Measurements from ENCODE around the gene ADD1.

DNA sequence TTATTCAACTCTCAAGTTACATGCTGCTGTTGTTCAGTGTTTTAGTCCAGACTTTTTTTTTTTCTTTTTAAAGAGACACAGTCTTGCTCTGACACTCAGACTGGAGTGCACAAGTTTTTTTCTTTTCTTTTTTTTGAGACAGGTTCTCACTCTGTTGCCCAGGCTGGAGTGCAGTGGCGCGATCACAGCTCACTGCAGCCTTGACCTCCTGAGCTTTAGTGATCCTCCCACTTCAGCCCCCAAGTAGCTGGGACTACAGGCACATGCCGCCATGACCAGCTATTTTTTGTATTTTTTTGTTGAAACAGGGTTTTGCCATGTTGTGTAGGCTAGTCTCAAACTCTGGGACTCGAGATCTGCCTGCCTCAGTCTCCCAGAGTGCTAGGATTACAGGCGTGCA, 11.9 kb downstream of the ADD1 start:
- TF ChIP-seq, protein P1, sequence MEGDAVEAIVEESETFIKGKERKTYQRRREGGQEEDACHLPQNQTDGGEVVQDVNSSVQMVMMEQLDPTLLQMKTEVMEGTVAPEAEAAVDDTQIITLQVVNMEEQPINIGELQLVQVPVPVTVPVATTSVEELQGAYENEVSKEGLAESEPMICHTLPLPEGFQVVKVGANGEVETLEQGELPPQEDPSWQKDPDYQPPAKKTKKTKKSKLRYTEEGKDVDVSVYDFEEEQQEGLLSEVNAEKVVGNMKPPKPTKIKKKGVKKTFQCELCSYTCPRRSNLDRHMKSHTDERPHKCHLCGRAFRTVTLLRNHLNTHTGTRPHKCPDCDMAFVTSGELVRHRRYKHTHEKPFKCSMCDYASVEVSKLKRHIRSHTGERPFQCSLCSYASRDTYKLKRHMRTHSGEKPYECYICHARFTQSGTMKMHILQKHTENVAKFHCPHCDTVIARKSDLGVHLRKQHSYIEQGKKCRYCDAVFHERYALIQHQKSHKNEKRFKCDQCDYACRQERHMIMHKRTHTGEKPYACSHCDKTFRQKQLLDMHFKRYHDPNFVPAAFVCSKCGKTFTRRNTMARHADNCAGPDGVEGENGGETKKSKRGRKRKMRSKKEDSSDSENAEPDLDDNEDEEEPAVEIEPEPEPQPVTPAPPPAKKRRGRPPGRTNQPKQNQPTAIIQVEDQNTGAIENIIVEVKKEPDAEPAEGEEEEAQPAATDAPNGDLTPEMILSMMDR (IDR thresholded peaks at IDR 0.05) = no peak
- no peak for TF ChIP-seq POLR2A (IDR thresholded peaks at IDR 0.05)

Data from heart left ventricle (tissue), 13 donors.